H9 (cell line): ENCODE measurements around the gene BOLA3. TPM values are rescaled to one million over a fixed set of nuclear protein-coding genes. Genes with fewer than 3 reads are reported as not detected.
"Not testable (repeated sequence)": the region's sequence is repeated elsewhere in the genome, so short reads cannot be mapped to it uniquely, and the experiment has no call there.

Source experiments
- DNase-seq: peaks from one replicate; pipeline ENCODE4 v3.0.0-alpha.2; 2017
- H2AFZ ChIP-seq: one replicate; pipeline ENCODE4 v1.6.1; 2013; ENCODE audit warnings: mild to moderate bottlenecking, low read length, control low read depth, moderate library complexity
- H2AK5ac ChIP-seq: 2 replicates; pipeline ENCODE4 v1.6.1; 2013; ENCODE audit warnings: low read length, control low read depth, mixed read lengths; ENCODE audit not compliant: insufficient read length
- H2BK120ac ChIP-seq: one replicate; pipeline ENCODE4 v1.6.1; 2013; ENCODE audit warnings: low read depth, mild to moderate bottlenecking, low read length, control low read depth, inconsistent platforms; ENCODE audit not compliant: poor library complexity, severe bottlenecking
- H2BK12ac ChIP-seq: 2 replicates; pipeline ENCODE4 v1.6.1; 2013; ENCODE audit warnings: low read length, control low read depth, mixed read lengths, low read depth; ENCODE audit not compliant: insufficient read length
- H2BK15ac ChIP-seq: 2 replicates; pipeline ENCODE4 v1.6.1; 2013; ENCODE audit warnings: low read depth, low read length, control low read depth
- H2BK20ac ChIP-seq: one replicate; pipeline ENCODE4 v1.6.1; 2013; ENCODE audit warnings: low read depth, mild to moderate bottlenecking, low read length, control low read depth, inconsistent platforms; ENCODE audit not compliant: poor library complexity, severe bottlenecking
- H2BK5ac ChIP-seq: 2 replicates; pipeline ENCODE4 v1.6.1; 2013; ENCODE audit warnings: low read length, control low read depth, mixed read lengths; ENCODE audit not compliant: insufficient read length
- H3K14ac ChIP-seq: 2 replicates; pipeline ENCODE4 v1.6.1; 2013; ENCODE audit warnings: low read length, control low read depth; ENCODE audit not compliant: insufficient read depth
- H3K18ac ChIP-seq: 2 replicates; pipeline ENCODE4 v1.6.1; 2013; ENCODE audit warnings: low read depth, mild to moderate bottlenecking, mixed read lengths, low read length, control low read depth; ENCODE audit not compliant: insufficient read length
- H3K23ac ChIP-seq: 2 replicates; pipeline ENCODE4 v1.6.1; 2013; ENCODE audit warnings: low read length, control low read depth, mixed read lengths, low read depth; ENCODE audit not compliant: insufficient read length
- H3K23me2 ChIP-seq: 2 replicates; pipeline ENCODE4 v1.6.1; 2013; ENCODE audit warnings: low read depth, mild to moderate bottlenecking, mixed read lengths, low read length, control low read depth; ENCODE audit not compliant: insufficient read length, poor library complexity, severe bottlenecking
- H3K27ac ChIP-seq: 2 replicates; pipeline ENCODE4 v1.5.1; 2013; ENCODE audit warnings: low read length, control low read depth, mixed read lengths, low read depth; ENCODE audit not compliant: insufficient read length
- H3K27me3 ChIP-seq: 2 replicates; pipeline ENCODE4 v1.6.1; 2013; ENCODE audit warnings: low read length, control low read depth, inconsistent platforms; ENCODE audit not compliant: insufficient read depth
- H3K4ac ChIP-seq: 2 replicates; pipeline ENCODE4 v1.6.1; 2013; ENCODE audit warnings: low read depth, mild to moderate bottlenecking, control low read depth, inconsistent platforms, low read length, moderate library complexity
- H3K4me1 ChIP-seq: 2 replicates; pipeline ENCODE4 v1.6.1; 2013; ENCODE audit warnings: low read length, control low read depth, inconsistent platforms; ENCODE audit not compliant: insufficient read depth
- H3K4me2 ChIP-seq: 2 replicates; pipeline ENCODE4 v1.6.1; 2013; ENCODE audit warnings: low read length, control low read depth, mixed read lengths; ENCODE audit not compliant: insufficient read length, insufficient read depth
- H3K56ac ChIP-seq: 2 replicates; pipeline ENCODE4 v1.6.1; 2013; ENCODE audit warnings: low read depth, mild to moderate bottlenecking, mixed read lengths, low read length, control low read depth; ENCODE audit not compliant: insufficient read length
- H3K79me1 ChIP-seq: 2 replicates; pipeline ENCODE4 v1.6.1; 2013; ENCODE audit warnings: low read depth, mild to moderate bottlenecking, moderate library complexity, low read length, control low read depth, inconsistent platforms; ENCODE audit not compliant: insufficient read depth, poor library complexity, severe bottlenecking
- H3K79me2 ChIP-seq: 2 replicates; pipeline ENCODE4 v1.6.1; 2013; ENCODE audit warnings: low read length, control low read depth, inconsistent platforms; ENCODE audit not compliant: insufficient read depth
- H3K9ac ChIP-seq: 2 replicates; pipeline ENCODE4 v1.6.1; 2013; ENCODE audit warnings: low read length, control low read depth, mixed read lengths; ENCODE audit not compliant: insufficient read length; ENCODE audit errors: extremely low read depth
- H3K9me3 ChIP-seq: one replicate; pipeline ENCODE4 v1.6.1; 2013; ENCODE audit warnings: low read depth, low read length, inconsistent platforms; ENCODE audit not compliant: control insufficient read depth
- H3T11ph ChIP-seq: one replicate; pipeline ENCODE4 v1.6.1; 2013; ENCODE audit warnings: mild to moderate bottlenecking, low read length, control low read depth, inconsistent platforms
- H4K20me1 ChIP-seq: one replicate; pipeline ENCODE4 v1.6.1; 2013; ENCODE audit not compliant: control insufficient read depth, insufficient read length, insufficient read depth
- H4K5ac ChIP-seq: 2 replicates; pipeline ENCODE4 v1.6.1; 2013; ENCODE audit warnings: low read depth, mild to moderate bottlenecking, mixed read lengths, low read length, control low read depth; ENCODE audit not compliant: insufficient read length
- H4K8ac ChIP-seq: replicated peaks from 2 replicates; pipeline ENCODE4 v1.6.1; 2013; ENCODE audit warnings: low read length, control low read depth, mixed read lengths, low read depth; ENCODE audit not compliant: insufficient read length
- H4K91ac ChIP-seq: 2 replicates; pipeline ENCODE4 v1.6.1; 2013; ENCODE audit warnings: low read depth, mild to moderate bottlenecking, moderate library complexity, mixed read lengths, low read length, control low read depth; ENCODE audit not compliant: insufficient read length
- H3K27ac Mint-ChIP-seq, 3 experiments: 2 replicates in 2 of 3; 3 replicates in 1 of 3; pipeline ENCODE4 v1.8.0; 2020 to 2021; ENCODE audit warnings: mixed read lengths in 3 of 3, mild to moderate bottlenecking in 1 of 3, moderate library complexity in 1 of 3
- H3K27me3 Mint-ChIP-seq: 2 replicates; pipeline ENCODE4 v1.8.0; 2021; ENCODE audit warnings: low read depth, mild to moderate bottlenecking, moderate library complexity, mixed read lengths
- H3K36me3 Mint-ChIP-seq, 3 experiments: 2 replicates in 2 of 3; 3 replicates in 1 of 3; pipeline ENCODE4 v1.8.0; 2020 to 2021; ENCODE audit warnings: low read depth in 3 of 3, mixed read lengths in 3 of 3; ENCODE audit not compliant: insufficient read depth in 1 of 3
- H3K4me1 Mint-ChIP-seq, 2 experiments: 2 replicates each; pipeline ENCODE4 v1.8.0; 2020; ENCODE audit warnings: mixed read lengths in 2 of 2
- H3K4me3 Mint-ChIP-seq, 2 experiments: 2 replicates in 1 of 2; 3 replicates in 1 of 2; pipeline ENCODE4 v1.8.0; 2020 to 2021; ENCODE audit warnings: mild to moderate bottlenecking in 2 of 2, mixed read lengths in 2 of 2, moderate library complexity in 1 of 2
- H3K9me3 Mint-ChIP-seq, 2 experiments: 2 replicates in 1 of 2; 3 replicates in 1 of 2; pipeline ENCODE4 v1.8.0; 2020; ENCODE audit warnings: mild to moderate bottlenecking in 2 of 2, mixed read lengths in 2 of 2, moderate library complexity in 1 of 2
- CTCF ChIP-seq: fragments of 200-600 bp; sonication (generic); conservative IDR thresholded peaks from 3 replicates; pipeline ENCODE4 v1.8.0; 2021; ENCODE audit warnings: antibody characterized with exemption, mild to moderate bottlenecking
- WGBS: extraction: QIAGEN DNeasy Blood & Tissue Kit; methylation state at CpG from one replicate; pipeline ENCODE4 v1.1.7; 2013; ENCODE audit warnings: missing lambda C conversion rate, low lambda C conversion rate, mixed read lengths; ENCODE audit not compliant: insufficient read length; ENCODE audit errors: extremely low coverage; 5-methylcytosine and 5-hydroxymethylcytosine counted together
- total RNA-seq: library from RNA; stranded (reverse); gene quantifications from 2 replicates; pipeline ENCODE4 v1.2.1, GENCODE V29; 2021

The BOLA3 gene
- total RNA-seq, 1 experiment from 2014 or later: 45.0 TPM

GRCh38 chr2:74188018-74188601 is 40.4 kb upstream of the BOLA3 start:
- H3K36me3 Mint-ChIP-seq: no peaks in the 10 kb centered on the region
- no peak overlapping the region; the same call in 1 of the 2 replicates for H3K4ac ChIP-seq
- peaks cover 29% of the 10 kb centered on the region in 2 experiments for H3K4me1 Mint-ChIP-seq
- peaks cover 10% of the 10 kb centered on the region; the same call in 1 of the 2 replicates for H3K4me1 ChIP-seq
- no peaks in the 10 kb centered on the region for H3K27me3 Mint-ChIP-seq
- WGBS: no CpG with 5 or more reads among the region's 6 CpGs
- H4K5ac ChIP-seq: no peak overlapping the region
- H3K4me3 Mint-ChIP-seq: no peak overlapping the region; a peak in 1 of 5 replicates
- H3K79me2 ChIP-seq: no peaks in the 10 kb centered on the region
- H2AFZ ChIP-seq: peak overlapping the region; percentile 4
- peak overlapping the region; percentile 27 for H4K8ac ChIP-seq
- H4K91ac ChIP-seq: no peak overlapping the region
- no peak overlapping the region for H2BK120ac ChIP-seq
- H3K9me3 ChIP-seq: no peaks in the 10 kb centered on the region
- peak overlapping the region; percentile 78 for H3K18ac ChIP-seq
- H2BK5ac ChIP-seq: no peak overlapping the region
- no peaks in the 10 kb centered on the region for H3K79me1 ChIP-seq
- H3K9ac ChIP-seq: no peak overlapping the region
- H2BK15ac ChIP-seq: no peak overlapping the region
- H3K23me2 ChIP-seq: no peaks in the 10 kb centered on the region
- no peak overlapping the region for H3K4me2 ChIP-seq
- H2AK5ac ChIP-seq: no peak overlapping the region
- H3K9me3 Mint-ChIP-seq: no peaks in the 10 kb centered on the region
- H3K27me3 ChIP-seq: no peaks in the 10 kb centered on the region
- DNase-seq: peak; percentile 74
- H4K20me1 ChIP-seq: no peaks in the 10 kb centered on the region
- peak overlapping the region in 2 of 3 experiments; percentile 39 to 95; a peak in 5 of 7 replicates for H3K27ac Mint-ChIP-seq
- no peak overlapping the region for H3K14ac ChIP-seq
- no peak overlapping the region for H3T11ph ChIP-seq
- H3K23ac ChIP-seq: no peak overlapping the region
- H2BK12ac ChIP-seq: peak overlapping the region; percentile 75
- no peak overlapping the region for H3K56ac ChIP-seq
- no peak for TF ChIP-seq CTCF
- H3K27ac ChIP-seq: peak overlapping the region; percentile 4
- no peak overlapping the region for H2BK20ac ChIP-seq

GRCh38 chr2:74186706-74187105 is 39.0 kb upstream of the BOLA3 start:
- not testable (repeated sequence) for H3K9me3 Mint-ChIP-seq

More at GRCh38 chr2:74186706-74187105, 39.0 kb upstream of the BOLA3 start:
- H2BK5ac ChIP-seq, H3K4me3 Mint-ChIP-seq, H3K4me2 ChIP-seq, H3K18ac ChIP-seq, H3K56ac ChIP-seq, H2BK120ac ChIP-seq, H3K36me3 Mint-ChIP-seq, H3K23me2 ChIP-seq, H3K27me3 Mint-ChIP-seq, H3K23ac ChIP-seq, H4K8ac ChIP-seq, H3K79me2 ChIP-seq, H4K5ac ChIP-seq, DNase-seq, H2AFZ ChIP-seq, H3K27ac ChIP-seq, H4K91ac ChIP-seq, H3K14ac ChIP-seq, H3K9ac ChIP-seq, H2AK5ac ChIP-seq, H3K27ac Mint-ChIP-seq, H3K9me3 ChIP-seq, H3K79me1 ChIP-seq, H3K27me3 ChIP-seq, H2BK20ac ChIP-seq, H3T11ph ChIP-seq, H3K4ac ChIP-seq, H2BK15ac ChIP-seq, H4K20me1 ChIP-seq, H2BK12ac ChIP-seq, H3K4me1 ChIP-seq: not testable (repeated sequence)
- H3K4me1 Mint-ChIP-seq: peaks cover 19 to 21% of the 10 kb centered on the region in 2 experiments
- no CpG with 5 or more reads among the region's 15 CpGs for WGBS
